Stimulated activated naive CD4-positive, alpha-beta T cell (primary cell): Measurements from ENCODE around the gene LDHAL6B.

ENCODE experiments used
- DNase-seq, 6 experiments: peaks; one replicate each; lab custom pipeline; 2025; lab: John Stamatoyannopoulos, UW

Gene LDHAL6B

GRCh38 chr15:59177317-59177660 is 29.4 kb upstream of the LDHAL6B start:
- DNase-seq, result no peak

- no peak for DNase-seq
Measured at GRCh38 chr15:59178151-59178695, 28.4 kb upstream of the LDHAL6B start.

- no peak for DNase-seq
Measured at GRCh38 chr15:59179717-59180116, 26.9 kb upstream of the LDHAL6B start.

- no peak for DNase-seq
Measured at GRCh38 chr15:59180945-59181600, 25.6 kb upstream of the LDHAL6B start.

DNA sequence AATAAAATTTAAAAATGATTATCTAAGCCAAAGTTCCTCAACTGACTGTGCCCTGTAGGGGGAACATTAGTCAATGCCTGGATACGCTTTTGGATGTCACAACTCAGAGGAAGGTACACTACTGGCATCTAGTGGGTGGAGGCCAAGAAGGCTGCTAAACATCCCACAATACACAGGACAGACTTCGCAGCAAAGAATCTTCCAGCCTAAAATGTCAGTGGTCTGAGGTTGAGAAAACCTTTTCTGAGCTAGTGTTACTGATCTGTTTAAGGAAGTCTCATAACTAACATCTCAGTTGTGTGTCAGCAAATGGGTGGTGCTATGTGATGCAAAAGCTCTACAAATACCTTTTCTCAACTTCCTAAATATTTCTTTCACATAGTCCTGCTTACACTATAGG is 20.9 kb upstream of the LDHAL6B start:
- DNase-seq, result no peak

DNA sequence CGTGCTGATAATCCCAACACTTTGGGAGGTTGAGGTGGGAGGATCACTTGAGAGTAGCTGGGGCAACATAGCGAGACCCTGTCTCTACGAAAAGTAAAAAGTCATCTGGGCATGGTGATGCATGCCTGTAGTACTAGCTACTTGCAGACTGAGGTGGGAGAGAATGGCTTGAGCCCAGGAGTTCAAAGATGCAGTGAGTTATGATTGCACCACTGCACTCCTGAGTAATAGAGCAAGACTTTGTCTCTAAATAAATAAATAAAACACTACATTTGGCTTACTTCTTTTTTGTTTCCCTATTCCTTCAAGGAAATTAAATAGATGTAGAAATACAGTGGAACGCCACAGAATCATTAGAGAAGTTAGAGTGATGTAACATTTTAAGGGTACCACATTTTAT is 20.1 kb upstream of the LDHAL6B start:
- DNase-seq, result no peak

- DNase-seq, result no peak
Measured at GRCh38 chr15:59189241-59189640, 17.4 kb upstream of the LDHAL6B start.

DNA sequence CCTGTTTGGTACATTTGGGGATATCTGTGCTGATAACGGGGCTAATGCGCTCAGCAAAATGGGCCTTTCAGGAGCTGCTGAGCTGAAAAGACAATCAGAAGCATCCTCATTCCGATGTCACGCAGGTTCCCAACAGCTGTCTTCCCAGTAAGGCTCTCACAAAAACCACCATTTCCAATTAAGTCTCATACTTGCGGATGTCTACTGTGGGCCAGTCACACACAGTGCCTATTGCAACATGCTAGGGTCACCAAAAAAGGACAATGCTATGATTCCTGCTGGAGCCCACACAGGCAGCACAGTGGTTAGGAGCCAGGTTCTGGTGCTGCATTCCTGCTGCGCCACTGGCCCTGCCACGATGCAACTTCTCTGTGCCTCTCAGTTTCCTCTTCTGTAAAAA is 16.4 kb upstream of the LDHAL6B start:
- DNase-seq, result no peak

- no peak for DNase-seq
Measured at GRCh38 chr15:59191855-59192237, 14.8 kb upstream of the LDHAL6B start.

GRCh38 chr15:59194639-59195325 is 11.9 kb upstream of the LDHAL6B start:
- no peak for DNase-seq

- DNase-seq, result no peak
Measured at GRCh38 chr15:59196416-59196815, 10.2 kb upstream of the LDHAL6B start.

GRCh38 chr15:59197454-59197853 is 9.2 kb upstream of the LDHAL6B start:
- DNase-seq, result no peak

GRCh38 chr15:59199626-59200465 is 6.8 kb upstream of the LDHAL6B start:
- DNase-seq, result no peak

GRCh38 chr15:59200560-59200959 is 6.1 kb upstream of the LDHAL6B start:
- no peak for DNase-seq

DNA sequence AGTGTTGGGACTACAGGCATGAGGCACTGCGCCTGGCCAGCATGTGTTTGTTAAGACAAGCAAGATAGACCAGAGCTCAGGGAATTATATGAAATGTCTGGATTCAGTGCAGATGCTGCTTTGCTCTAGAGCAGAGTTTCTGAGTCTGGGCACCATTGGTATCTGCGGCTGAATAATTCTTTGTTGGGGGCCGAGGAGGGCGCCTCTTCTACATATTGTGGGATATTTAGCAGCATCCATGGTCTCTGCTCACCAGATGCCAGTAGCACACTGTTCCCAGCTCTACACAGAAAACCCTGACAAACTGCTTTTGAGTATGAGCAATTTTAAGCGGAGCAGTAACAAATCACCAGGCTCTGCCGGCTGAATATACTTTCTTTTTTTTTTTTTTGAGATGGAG is 3.6 kb upstream of the LDHAL6B start:
- DNase-seq, result no peak

GRCh38 chr15:59203657-59204056 is 3.0 kb upstream of the LDHAL6B start:
- DNase-seq, result no peak

- DNase-seq, result no peak
Measured at GRCh38 chr15:59205839-59206622, 612 bp upstream of the LDHAL6B start.

DNA sequence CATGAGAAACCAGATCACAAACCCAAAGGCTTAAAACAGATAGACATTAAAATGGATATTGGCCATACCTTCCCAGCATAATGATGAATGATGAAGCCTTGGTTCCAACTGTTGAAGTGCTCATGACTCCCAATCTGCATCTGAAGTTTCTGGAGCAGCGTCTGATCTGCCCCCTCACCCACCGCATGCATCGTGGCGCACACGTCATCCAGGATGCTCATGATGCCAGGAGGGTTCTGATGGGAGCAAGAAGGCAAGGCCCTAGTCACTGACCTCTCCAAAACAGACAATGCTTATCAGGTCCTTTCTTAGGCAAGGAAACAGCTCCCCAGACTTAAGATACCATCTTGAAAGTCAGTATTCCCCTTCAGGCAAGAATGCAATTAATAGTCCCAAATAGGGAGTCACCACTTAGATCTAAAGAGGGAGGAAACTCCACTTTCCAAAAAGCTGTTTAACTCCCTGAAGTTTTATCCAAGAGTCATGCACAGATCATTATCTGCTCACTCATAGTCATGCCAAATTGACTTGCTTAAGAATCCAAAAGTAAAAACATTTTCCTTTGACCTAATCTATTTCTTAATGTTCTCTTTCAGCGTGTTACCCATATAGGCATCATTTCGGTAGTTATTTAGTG is 2.1 kb downstream of the LDHAL6B start:
- DNase-seq, result no peak

GRCh38 chr15:59210186-59210585 is 3.5 kb downstream of the LDHAL6B start:
- DNase-seq, result no peak

GRCh38 chr15:59216911-59217310 is 10.3 kb downstream of the LDHAL6B start:
- DNase-seq, result no peak

GRCh38 chr15:59217876-59218498 is 11.3 kb downstream of the LDHAL6B start:
- no peak for DNase-seq
